ENCODE data around the gene AVL9. TPM values are rescaled to one million over a fixed set of nuclear protein-coding genes. Genes with fewer than 3 reads are reported as not detected.

AVL9 gene
- total RNA-seq, 2 donors from 2014 or later: 86.1 to 97.3 TPM

DNA sequence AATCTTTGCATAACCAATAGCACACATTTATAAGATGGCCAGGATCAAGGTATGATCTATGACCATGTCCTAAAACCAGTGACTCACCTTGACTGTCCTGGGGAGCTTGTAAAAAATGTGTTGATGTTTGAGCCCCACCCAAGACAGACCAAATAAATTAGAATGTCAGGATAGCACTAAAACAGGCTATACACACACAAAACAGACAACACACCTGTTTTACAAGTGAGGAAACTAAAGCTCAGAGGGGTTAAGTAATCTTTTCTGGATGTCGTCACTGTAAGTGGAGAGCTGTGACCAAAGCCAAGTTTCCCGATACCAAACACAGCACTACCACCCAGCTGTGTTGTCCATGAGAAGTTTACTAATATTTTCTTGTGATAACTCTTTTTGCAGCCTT lies 84.5 kb downstream of the AVL9 start:
- Histone ChIP-seq H3K36me3 (no peaks in the 10 kb centered on the region), H3K27me3 (no peaks in the 10 kb centered on the region), H3K9me3 (no peaks in the 10 kb centered on the region), H3K4me1 (no peaks in the 10 kb centered on the region), H3K9ac (ENCODE audit: low read depth in 2 of 2, low read length in 2 of 2) (no peak overlapping the region), H3K27ac (no peak overlapping the region), H3K4me3 (no peak overlapping the region)
- TF ChIP-seq, protein P1, sequence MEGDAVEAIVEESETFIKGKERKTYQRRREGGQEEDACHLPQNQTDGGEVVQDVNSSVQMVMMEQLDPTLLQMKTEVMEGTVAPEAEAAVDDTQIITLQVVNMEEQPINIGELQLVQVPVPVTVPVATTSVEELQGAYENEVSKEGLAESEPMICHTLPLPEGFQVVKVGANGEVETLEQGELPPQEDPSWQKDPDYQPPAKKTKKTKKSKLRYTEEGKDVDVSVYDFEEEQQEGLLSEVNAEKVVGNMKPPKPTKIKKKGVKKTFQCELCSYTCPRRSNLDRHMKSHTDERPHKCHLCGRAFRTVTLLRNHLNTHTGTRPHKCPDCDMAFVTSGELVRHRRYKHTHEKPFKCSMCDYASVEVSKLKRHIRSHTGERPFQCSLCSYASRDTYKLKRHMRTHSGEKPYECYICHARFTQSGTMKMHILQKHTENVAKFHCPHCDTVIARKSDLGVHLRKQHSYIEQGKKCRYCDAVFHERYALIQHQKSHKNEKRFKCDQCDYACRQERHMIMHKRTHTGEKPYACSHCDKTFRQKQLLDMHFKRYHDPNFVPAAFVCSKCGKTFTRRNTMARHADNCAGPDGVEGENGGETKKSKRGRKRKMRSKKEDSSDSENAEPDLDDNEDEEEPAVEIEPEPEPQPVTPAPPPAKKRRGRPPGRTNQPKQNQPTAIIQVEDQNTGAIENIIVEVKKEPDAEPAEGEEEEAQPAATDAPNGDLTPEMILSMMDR (IDR thresholded peaks at IDR 0.05): no peak
- intact Hi-C loops (cut with DNase I): no loop called here
- DNase-seq: no peak

- Histone ChIP-seq H3K9ac (ENCODE audit: low read depth in 2 of 2, low read length in 2 of 2) (no peak overlapping the region), H3K4me3 (no peak overlapping the region), H3K27me3 (no peaks in the 10 kb centered on the region), H3K36me3 (no peaks in the 10 kb centered on the region), H3K9me3 (no peaks in the 10 kb centered on the region), H3K4me1 (no peaks in the 10 kb centered on the region), H3K27ac (no peak overlapping the region)
- TF ChIP-seq, protein P1 (IDR thresholded peaks at IDR 0.05): no peak
- intact Hi-C loops (cut with DNase I): no loop called here
- DNase-seq: no peak
Observed at GRCh38 chr7:32580646-32581045, 85.4 kb downstream of the AVL9 start.

DNA sequence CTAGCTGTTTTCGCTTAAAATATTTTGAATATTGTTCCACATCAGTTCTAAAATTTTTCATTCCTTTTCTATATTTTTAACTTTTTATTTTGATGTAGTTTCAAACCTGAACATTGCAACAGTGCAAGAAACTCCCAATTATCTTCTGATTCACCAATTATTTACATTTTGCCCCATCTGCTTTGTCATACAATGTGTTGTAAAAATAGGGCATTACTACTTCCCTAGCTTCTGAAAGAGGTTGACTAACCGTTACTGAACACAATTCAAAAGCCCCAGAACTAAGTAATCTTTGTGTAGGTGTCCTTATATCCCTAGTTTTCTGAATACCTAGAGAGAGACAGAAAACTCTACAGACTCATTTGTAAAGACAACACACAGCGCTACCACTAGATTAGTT lies 86.7 kb downstream of the AVL9 start:
- Histone ChIP-seq H3K4me1 (no peaks in the 10 kb centered on the region), H3K9me3 (no peaks in the 10 kb centered on the region), H3K36me3 (peaks cover 3% of the 10 kb centered on the region), H3K9ac (ENCODE audit: low read depth in 2 of 2, low read length in 2 of 2) (no peak overlapping the region), H3K27me3 (no peaks in the 10 kb centered on the region), H3K4me3 (no peak overlapping the region), H3K27ac (no peak overlapping the region)
- DNase-seq: no peak
- intact Hi-C loops (cut with DNase I): no loop called here
- TF ChIP-seq, protein P1 (IDR thresholded peaks at IDR 0.05): no peak

DNA sequence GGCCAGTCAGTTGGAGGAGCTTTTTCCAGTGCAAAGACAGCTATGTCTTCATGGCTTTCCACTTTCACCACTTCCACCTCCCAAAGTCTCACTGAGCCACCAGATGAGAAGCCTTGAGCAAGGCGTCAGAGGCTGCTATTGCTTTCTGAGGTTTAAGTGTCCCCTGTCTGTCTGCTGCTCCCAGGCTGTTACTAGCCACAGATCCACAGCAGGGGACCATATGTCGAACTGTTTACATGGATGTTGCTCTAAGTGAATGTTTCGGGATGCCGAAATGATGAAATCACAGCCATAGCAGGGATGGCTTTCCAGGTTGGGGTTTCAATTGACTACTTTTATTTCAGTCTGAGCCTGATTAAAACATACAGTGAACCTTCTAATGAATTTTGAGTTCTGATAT lies 88.5 kb downstream of the AVL9 start:
- DNase-seq: no peak
- Histone ChIP-seq H3K9ac (ENCODE audit: low read depth in 2 of 2, low read length in 2 of 2) (no peak overlapping the region), H3K27ac (no peak overlapping the region), H3K9me3 (no peaks in the 10 kb centered on the region), H3K27me3 (no peaks in the 10 kb centered on the region), H3K4me1 (no peaks in the 10 kb centered on the region), H3K36me3 (peaks cover 3% of the 10 kb centered on the region), H3K4me3 (no peak overlapping the region)
- TF ChIP-seq, protein P1 (IDR thresholded peaks at IDR 0.05): no peak
- intact Hi-C loops (cut with DNase I): no loop called here

- no peak for DNase-seq
- Histone ChIP-seq H3K36me3 (peaks cover 3% of the 10 kb centered on the region), H3K9ac (ENCODE audit: low read depth in 2 of 2, low read length in 2 of 2) (no peak overlapping the region), H3K4me3 (no peak overlapping the region), H3K27ac (peak overlapping the region; percentile 34), H3K27me3 (no peaks in the 10 kb centered on the region), H3K9me3 (no peaks in the 10 kb centered on the region), H3K4me1 (no peaks in the 10 kb centered on the region)
- TF ChIP-seq, protein P1 (IDR thresholded peaks at IDR 0.05): no peak
- intact Hi-C loops (cut with DNase I): no loop called here
Observed at GRCh38 chr7:32586291-32587221, 91.3 kb downstream of the AVL9 start.

All from colonic mucosa (tissue), 4 donors.